Suppressor macrophage treated with lipopolysaccharide for 1 hour (primary cell): ENCODE data around the gene RPS6KA1.
"Not testable (repeated sequence)": the region's sequence is repeated elsewhere in the genome, so short reads cannot be mapped to it uniquely, and the experiment has no call there.

Experiments
- DNase-seq, 3 donors: peaks; one replicate each; pipeline ENCODE4 v3.0.0-alpha.2; 2020 to 2022

RPS6KA1 gene

GRCh38 chr1:26529655-26530409 lies at the start of gene RPS6KA1:
Gene RPS6KA1, plus strand, starts transcription at chr1:26529761. Its CDS starts 160 bp downstream, at chr1:26529921.
- DNase-seq: peak; percentile 60 to 90 (median 75)

GRCh38 chr1:26482921-26483320 lies 46.6 kb upstream of the RPS6KA1 start:
- no peak for DNase-seq

GRCh38 chr1:26483980-26484379 lies 45.6 kb upstream of the RPS6KA1 start:
- no peak for DNase-seq

GRCh38 chr1:26490155-26490554 lies 39.4 kb upstream of the RPS6KA1 start:
- no peak for DNase-seq

GRCh38 chr1:26493267-26493666 lies 36.3 kb upstream of the RPS6KA1 start:
- no peak for DNase-seq

GRCh38 chr1:26493938-26494337 lies 35.6 kb upstream of the RPS6KA1 start:
- DNase-seq: no peak

- DNase-seq: no peak
Observed at GRCh38 chr1:26496861-26497260, 32.7 kb upstream of the RPS6KA1 start.

GRCh38 chr1:26498894-26499293 lies 30.7 kb upstream of the RPS6KA1 start:
- no peak for DNase-seq

- peak; percentile 82 to 96 (median 92) for DNase-seq
Observed at GRCh38 chr1:26500488-26501175, 28.9 kb upstream of the RPS6KA1 start.

GRCh38 chr1:26510711-26511110 lies 18.9 kb upstream of the RPS6KA1 start:
- DNase-seq: not testable (repeated sequence)

- DNase-seq: not testable (repeated sequence)
Observed at GRCh38 chr1:26515836-26516235, 13.7 kb upstream of the RPS6KA1 start.

- DNase-seq: no peak
Observed at GRCh38 chr1:26516987-26517765, 12.4 kb upstream of the RPS6KA1 start.

GRCh38 chr1:26517766-26518049 lies 11.9 kb upstream of the RPS6KA1 start:
- DNase-seq: no peak

GRCh38 chr1:26518355-26518754 lies 11.2 kb upstream of the RPS6KA1 start:
- DNase-seq: no peak

GRCh38 chr1:26520339-26520738 lies 9.2 kb upstream of the RPS6KA1 start:
- no peak for DNase-seq

GRCh38 chr1:26521669-26522030 lies 7.9 kb upstream of the RPS6KA1 start:
- no peak for DNase-seq

GRCh38 chr1:26522073-26522472 lies 7.5 kb upstream of the RPS6KA1 start:
- DNase-seq: no peak

GRCh38 chr1:26524181-26524580 lies 5.4 kb upstream of the RPS6KA1 start:
- DNase-seq: no peak

GRCh38 chr1:26526287-26526686 lies 3.3 kb upstream of the RPS6KA1 start:
- no peak for DNase-seq

- DNase-seq: no peak
Observed at GRCh38 chr1:26529405-26529654, 231 bp upstream of the RPS6KA1 start.

GRCh38 chr1:26530410-26530894 lies 891 bp downstream of the RPS6KA1 start:
- DNase-seq: peak in 2 of 3 donors; percentile 18 to 27

GRCh38 chr1:26530895-26531598 lies 1.5 kb downstream of the RPS6KA1 start:
- DNase-seq: peak; percentile 57 to 68 (median 60)

- DNase-seq: no peak
Observed at GRCh38 chr1:26531651-26532131, 2.1 kb downstream of the RPS6KA1 start.
